Medulla oblongata (tissue), 1 donor: Measurements from ENCODE around the gene ZMIZ2.

Source experiments
- DNase-seq: peaks from one replicate; pipeline ENCODE4 v3.0.0-alpha.2; 2015; ENCODE audit errors: extremely low spot score

Gene ZMIZ2

GRCh38 chr7:44755698-44756627 lies 7.3 kb downstream of the ZMIZ2 start:
- DNase-seq, result no peak

DNA sequence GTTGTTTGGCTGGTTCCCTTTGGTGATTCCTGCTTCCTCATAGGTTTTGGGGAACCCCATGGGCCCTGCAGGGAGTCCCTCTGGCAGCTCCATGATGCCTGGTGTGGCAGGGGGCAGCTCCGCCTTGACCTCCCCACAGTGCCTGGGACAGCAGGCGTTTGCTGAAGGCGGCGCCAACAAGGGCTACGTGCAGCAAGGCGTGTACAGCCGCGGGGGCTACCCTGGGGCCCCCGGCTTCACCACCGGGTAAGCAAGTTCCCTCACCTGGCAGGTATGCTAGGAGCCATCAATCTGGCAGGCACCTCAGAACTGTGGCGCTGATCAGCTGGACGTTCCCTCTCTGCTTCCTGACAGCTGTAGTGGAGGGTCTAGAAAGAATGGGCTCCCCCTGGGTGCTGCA lies 8.3 kb downstream of the ZMIZ2 start:
- no peak for DNase-seq

DNA sequence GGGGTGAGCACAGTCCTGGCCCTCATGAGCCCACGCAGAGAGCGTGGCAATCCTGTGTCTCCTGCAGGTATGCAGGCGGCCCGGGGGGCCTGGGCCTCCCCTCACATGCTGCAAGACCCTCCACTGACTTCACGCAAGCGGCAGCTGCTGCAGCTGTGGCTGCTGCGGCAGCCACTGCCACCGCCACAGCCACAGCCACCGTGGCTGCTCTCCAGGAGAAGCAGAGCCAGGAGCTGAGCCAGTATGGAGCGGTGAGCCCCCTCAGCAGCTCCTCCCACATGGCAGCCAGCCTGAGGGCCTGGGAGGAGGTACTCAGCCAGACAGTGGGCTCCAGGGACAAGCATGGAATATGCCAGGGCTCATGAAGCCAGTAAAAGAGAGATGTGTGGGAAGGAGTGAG lies 8.7 kb downstream of the ZMIZ2 start:
- peak; percentile 70 for DNase-seq

DNA sequence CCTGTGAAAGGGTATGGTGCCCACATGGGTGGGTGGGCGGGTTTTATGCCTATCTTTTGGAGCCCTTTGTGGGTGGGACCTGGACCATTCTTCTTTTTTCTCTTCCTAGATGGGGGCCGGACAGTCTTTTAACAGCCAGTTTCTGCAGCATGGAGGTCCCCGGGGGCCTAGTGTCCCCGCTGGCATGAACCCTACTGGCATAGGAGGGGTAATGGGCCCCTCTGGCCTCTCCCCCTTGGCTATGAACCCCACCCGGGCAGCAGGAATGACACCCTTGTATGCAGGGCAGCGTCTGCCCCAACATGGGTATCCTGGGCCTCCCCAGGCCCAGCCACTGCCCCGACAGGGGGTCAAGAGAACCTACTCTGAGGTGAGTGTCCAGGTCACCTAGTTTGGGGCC lies 9.1 kb downstream of the ZMIZ2 start:
- no peak for DNase-seq

DNA sequence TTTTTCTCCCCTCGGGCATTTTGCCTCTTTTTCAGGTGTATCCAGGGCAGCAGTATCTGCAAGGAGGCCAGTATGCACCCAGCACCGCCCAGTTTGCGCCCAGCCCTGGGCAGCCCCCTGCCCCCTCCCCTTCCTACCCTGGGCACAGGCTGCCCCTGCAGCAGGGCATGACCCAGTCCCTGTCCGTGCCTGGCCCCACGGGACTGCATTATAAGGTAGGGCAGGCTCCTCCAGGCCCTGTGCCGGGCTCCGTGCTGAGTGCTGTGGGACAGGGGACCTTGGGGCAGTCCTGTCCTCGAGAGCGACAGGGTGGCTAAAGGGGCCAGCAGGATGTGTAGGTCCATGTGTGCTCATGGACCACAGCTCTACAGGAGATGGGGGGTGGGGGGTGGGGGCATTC lies 10.6 kb downstream of the ZMIZ2 start:
- no peak for DNase-seq

- DNase-seq, result no peak
Observed at GRCh38 chr7:44760034-44760580, 11.5 kb downstream of the ZMIZ2 start.

DNA sequence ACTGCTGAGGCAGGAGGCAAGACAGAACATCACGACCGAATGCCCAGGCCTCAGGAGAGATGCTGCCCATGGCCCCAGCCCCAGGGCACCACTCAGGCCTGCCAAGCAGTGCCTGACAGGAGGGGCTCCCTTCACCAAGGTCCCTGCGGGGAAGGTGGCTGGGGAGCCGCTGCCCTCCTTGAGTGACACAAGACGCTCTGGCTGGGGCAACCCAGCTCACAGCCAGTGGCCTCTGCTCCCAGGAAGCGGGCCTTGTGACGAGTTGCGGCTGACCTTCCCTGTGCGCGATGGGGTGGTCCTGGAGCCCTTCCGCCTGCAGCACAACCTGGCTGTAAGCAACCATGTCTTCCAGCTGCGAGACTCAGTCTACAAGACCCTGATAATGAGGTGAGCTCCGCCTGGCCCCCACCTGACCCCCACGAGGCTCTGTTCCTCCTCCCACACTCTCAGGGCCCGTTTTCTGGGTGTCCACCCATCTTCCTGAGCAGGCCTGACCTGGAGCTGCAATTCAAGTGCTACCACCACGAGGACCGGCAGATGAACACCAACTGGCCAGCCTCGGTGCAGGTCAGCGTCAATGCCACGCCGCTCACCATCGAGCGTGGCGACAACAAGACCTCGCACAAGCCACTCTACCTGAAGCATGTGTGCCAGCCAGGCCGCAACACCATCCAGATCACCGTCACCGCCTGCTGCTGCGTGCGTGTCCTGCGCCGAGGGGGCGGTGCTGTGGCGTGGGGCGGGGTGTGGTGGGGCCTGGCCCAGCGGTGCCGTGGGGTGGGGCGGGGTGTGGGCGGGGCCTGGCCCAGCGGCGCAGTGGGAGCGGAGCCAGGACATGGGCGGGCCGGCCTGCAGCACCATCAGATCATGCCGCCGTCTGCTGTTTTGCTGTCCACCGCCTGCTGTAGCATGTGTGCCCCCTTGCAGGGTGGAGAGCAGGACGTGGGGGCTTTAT lies 12.8 kb downstream of the ZMIZ2 start:
- DNase-seq, result no peak

DNA sequence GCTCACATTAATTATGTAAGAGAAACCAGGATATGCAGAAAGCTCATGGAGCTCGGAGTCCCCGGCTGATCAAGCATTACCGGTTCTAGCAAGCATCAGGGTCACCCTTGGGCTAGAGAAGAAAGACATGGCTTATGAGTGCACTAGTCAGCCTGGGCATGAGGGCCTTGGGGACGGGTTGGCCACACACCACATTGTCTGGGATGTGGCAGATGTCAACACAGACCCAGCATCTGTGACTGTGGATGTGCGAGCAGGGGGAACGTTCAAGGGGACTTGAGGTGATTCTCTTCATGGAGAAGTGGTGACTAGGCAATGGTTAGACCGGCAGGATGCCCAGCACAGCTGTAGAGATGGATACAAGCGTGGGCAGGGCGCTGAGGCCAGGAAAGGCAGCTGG lies 13.7 kb downstream of the ZMIZ2 start:
- DNase-seq, result no peak

GRCh38 chr7:44762726-44763522 lies 14.3 kb downstream of the ZMIZ2 start:
- DNase-seq, result no peak

DNA sequence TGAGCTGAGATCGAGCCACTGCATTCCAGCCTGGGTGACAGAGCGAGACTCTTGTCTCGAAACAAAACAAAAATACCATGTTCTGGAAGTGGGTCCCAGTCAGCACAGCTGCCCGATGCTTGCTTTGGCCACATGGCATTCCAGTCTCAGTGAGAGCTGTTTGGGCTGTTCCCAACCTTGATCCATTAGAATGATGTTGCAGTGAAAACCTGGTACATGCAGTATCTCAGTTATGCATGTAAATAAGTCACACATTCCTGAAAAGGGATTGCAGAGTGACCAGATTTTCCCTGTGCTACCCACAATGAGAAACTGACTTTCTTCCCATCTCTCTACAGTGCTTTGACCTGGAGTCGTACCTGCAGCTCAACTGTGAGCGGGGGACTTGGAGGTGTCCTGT lies 15.4 kb downstream of the ZMIZ2 start:
- DNase-seq, result no peak

- no peak for DNase-seq
Observed at GRCh38 chr7:44764665-44765578, 16.3 kb downstream of the ZMIZ2 start.

GRCh38 chr7:44765579-44766415 lies 17.1 kb downstream of the ZMIZ2 start:
- DNase-seq, result no peak

- DNase-seq, result no peak
Observed at GRCh38 chr7:44766416-44766801, 17.8 kb downstream of the ZMIZ2 start.

GRCh38 chr7:44767134-44767911 lies 18.7 kb downstream of the ZMIZ2 start:
- peak; percentile 62 for DNase-seq

DNA sequence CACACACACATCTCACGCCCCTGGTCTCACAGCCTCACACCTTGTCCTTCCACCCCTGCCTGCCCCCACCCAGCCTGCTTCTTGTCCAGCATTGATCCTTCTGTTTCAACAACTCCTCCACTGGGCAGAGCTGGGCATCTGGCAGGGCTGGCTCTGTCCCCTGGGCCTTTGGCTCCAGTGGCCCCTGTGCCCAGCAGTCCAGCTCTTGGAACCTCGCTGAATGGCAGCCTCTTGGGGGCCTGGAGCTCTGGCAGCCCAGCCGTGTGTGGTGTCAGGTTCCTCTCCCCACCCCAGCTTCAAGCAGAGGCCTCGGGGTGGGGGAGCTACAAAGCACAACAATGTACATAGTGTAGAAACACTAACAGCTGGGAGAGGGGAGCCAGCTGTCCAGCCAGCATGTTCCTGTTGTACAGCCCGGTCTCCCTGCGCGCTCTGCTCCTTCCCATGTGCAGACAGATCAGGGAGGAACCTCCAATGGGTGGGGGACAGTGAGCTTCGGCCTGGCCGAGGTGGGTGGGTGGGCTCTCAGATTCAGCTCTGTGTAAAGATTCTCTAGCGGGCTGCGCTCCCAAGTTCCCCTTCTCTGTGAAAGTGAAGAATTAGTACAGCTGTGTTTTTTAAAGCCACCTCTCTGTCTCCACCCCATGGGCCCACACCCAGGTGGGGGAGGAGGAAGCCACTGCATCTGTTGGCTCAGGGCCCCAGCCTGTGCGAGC lies 19.4 kb downstream of the ZMIZ2 start:
- DNase-seq, result peak; percentile 84

DNA sequence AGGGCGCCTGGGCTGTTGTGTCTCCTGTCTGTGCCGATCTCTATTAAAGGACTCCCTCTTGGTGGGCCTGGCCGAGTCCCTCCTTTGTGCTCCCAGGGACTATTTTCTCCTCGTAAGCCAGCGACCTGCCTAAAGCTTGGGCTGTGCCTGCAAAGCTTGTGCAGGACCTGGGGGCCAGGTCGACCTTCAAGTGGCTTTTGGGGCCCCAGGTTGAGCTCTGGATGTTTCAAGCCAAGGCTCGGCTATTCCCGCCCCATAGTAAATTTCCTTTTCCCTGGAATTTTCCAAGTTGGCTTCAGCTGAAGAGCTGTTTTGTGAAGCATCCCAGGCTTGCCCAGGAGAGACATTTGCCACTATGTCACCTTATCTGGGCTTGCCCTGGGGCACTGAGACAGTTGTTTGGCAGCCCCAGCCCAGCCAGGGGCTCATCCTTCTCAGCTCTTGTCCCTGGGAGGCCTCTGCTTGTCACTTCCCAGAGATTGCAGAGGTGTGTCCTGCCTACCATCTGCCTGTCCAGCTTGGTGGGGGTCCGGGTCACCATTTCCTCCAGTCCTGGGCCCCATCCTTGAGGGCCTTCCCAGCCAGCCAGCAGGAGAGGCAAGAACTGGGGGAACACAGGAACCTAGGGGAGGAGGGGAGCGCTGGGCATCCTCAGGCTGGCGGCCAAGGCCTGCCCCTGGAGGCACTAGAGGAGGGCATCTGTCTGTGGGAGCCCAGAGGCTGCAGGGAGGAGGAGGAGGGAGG lies 20.2 kb downstream of the ZMIZ2 start:
- peak; percentile 30 for DNase-seq

GRCh38 chr7:44769376-44769775 lies 20.7 kb downstream of the ZMIZ2 start:
- DNase-seq, result peak; percentile 16
